ENCODE measurements around the gene CRTAP.

DNA sequence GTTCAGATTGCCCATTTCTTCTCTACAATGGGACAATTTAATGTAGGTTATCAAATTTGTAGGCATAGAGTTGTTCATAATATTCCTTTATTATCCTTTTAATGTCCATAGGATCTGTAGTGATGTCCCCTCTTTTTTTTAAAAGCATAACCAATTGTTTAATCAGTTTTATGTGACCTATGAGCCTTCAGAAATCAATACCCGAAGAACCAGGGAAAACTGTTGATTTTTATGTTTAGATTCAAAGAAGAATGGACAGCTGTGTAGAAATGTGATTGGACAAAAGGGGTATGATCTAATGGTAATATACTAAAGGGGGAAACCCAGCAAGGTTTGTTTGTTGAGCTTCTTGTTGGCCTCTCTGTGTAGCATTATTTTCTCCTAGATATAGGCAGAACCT lies 65.3 kb downstream of the CRTAP start:
- TF ChIP-seq, protein P1, sequence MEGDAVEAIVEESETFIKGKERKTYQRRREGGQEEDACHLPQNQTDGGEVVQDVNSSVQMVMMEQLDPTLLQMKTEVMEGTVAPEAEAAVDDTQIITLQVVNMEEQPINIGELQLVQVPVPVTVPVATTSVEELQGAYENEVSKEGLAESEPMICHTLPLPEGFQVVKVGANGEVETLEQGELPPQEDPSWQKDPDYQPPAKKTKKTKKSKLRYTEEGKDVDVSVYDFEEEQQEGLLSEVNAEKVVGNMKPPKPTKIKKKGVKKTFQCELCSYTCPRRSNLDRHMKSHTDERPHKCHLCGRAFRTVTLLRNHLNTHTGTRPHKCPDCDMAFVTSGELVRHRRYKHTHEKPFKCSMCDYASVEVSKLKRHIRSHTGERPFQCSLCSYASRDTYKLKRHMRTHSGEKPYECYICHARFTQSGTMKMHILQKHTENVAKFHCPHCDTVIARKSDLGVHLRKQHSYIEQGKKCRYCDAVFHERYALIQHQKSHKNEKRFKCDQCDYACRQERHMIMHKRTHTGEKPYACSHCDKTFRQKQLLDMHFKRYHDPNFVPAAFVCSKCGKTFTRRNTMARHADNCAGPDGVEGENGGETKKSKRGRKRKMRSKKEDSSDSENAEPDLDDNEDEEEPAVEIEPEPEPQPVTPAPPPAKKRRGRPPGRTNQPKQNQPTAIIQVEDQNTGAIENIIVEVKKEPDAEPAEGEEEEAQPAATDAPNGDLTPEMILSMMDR (IDR thresholded peaks at IDR 0.05) = no peak
- TF ChIP-seq POLR2A (IDR thresholded peaks at IDR 0.05) (no peak), POLR2AphosphoS5 (IDR thresholded peaks at IDR 0.05) (no peak), EP300 (IDR thresholded peaks at IDR 0.05) (no peak)

Measured in sigmoid colon (tissue), 4 donors.